HCT116 (cell line): ENCODE results near the gene ARHGEF10L.

Experiments
- EZH2 ChIP-seq: fragments of 200-600 bp; sonication (generic); IDR thresholded peaks from 2 replicates; pipeline ENCODE4 v1.6.1; 2017; ENCODE audit warnings: antibody characterized with exemption, mixed run types
- POLR2A ChIP-seq: IDR thresholded peaks from 2 replicates; pipeline ENCODE4 v1.7.0; 2011; ENCODE audit warnings: borderline replicate concordance; ENCODE audit not compliant: insufficient read depth, insufficient read length; ENCODE audit errors: extremely low read depth
- POLR2AphosphoS5 ChIP-seq: IDR thresholded peaks from 2 replicates; pipeline ENCODE4 v1.6.1; 2011; ENCODE audit warnings: mild to moderate bottlenecking, low read depth, low read length, moderate library complexity
- SRF ChIP-seq: IDR thresholded peaks from 2 replicates; pipeline ENCODE4 v1.6.1; 2012; ENCODE audit warnings: low read depth
- TF ChIP-seq, protein P1 (sequence below): IDR thresholded peaks from 2 replicates; pipeline ENCODE4 v1.6.1; 2012; ENCODE audit warnings: low read depth
- TF ChIP-seq, protein P2 (sequence below), 3 experiments: fragments of 200-600 bp in 1 of 3; sonication (generic) in 1 of 3; IDR thresholded peaks in 2 of 3; conservative IDR thresholded peaks in 1 of 3; 2 replicates each; pipeline ENCODE4 v1.5.1; 2012 to 2017; ENCODE audit warnings: low read depth in 2 of 3, low read length in 2 of 3, antibody characterized with exemption in 1 of 3, borderline replicate concordance in 1 of 3, control low read depth in 1 of 3, mild to moderate bottlenecking in 1 of 3, mixed read lengths in 1 of 3, mixed run types in 1 of 3, moderate library complexity in 1 of 3; ENCODE audit not compliant: insufficient read depth in 1 of 3
- TF ChIP-seq, protein P3 (sequence below): IDR thresholded peaks from 2 replicates; pipeline ENCODE4 v1.6.1; 2012

DNA sequence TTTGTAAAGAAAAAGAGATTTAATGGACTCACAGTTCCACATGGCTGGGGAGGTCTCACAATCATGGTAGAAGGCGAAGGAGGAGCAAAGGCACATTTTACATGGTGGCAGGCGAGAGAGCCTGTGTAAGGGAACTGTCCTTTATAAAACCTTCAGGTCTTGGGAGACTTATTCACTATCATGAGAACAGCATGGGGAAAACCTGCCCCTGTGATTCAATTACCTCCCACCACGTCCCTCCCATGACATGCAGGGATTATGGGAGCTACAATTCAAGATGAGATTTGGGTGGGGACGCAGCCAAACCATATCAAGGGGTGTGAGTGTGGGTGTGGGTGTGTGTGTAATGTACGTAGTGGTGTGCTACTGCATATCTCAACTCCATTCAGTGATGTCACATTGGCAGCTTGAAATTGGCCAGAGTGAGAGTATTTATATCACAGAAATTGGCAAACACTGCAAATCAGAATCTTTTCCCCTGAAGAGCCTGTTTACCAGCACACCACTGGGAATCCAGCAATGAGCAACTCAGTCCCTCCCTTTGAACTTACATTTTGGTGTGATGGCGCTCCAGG, 5.4 kb downstream of the ARHGEF10L start:
- TF ChIP-seq, protein P1, sequence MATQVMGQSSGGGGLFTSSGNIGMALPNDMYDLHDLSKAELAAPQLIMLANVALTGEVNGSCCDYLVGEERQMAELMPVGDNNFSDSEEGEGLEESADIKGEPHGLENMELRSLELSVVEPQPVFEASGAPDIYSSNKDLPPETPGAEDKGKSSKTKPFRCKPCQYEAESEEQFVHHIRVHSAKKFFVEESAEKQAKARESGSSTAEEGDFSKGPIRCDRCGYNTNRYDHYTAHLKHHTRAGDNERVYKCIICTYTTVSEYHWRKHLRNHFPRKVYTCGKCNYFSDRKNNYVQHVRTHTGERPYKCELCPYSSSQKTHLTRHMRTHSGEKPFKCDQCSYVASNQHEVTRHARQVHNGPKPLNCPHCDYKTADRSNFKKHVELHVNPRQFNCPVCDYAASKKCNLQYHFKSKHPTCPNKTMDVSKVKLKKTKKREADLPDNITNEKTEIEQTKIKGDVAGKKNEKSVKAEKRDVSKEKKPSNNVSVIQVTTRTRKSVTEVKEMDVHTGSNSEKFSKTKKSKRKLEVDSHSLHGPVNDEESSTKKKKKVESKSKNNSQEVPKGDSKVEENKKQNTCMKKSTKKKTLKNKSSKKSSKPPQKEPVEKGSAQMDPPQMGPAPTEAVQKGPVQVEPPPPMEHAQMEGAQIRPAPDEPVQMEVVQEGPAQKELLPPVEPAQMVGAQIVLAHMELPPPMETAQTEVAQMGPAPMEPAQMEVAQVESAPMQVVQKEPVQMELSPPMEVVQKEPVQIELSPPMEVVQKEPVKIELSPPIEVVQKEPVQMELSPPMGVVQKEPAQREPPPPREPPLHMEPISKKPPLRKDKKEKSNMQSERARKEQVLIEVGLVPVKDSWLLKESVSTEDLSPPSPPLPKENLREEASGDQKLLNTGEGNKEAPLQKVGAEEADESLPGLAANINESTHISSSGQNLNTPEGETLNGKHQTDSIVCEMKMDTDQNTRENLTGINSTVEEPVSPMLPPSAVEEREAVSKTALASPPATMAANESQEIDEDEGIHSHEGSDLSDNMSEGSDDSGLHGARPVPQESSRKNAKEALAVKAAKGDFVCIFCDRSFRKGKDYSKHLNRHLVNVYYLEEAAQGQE, result no peak
- no peak for TF ChIP-seq POLR2A
- TF ChIP-seq, protein P2, sequence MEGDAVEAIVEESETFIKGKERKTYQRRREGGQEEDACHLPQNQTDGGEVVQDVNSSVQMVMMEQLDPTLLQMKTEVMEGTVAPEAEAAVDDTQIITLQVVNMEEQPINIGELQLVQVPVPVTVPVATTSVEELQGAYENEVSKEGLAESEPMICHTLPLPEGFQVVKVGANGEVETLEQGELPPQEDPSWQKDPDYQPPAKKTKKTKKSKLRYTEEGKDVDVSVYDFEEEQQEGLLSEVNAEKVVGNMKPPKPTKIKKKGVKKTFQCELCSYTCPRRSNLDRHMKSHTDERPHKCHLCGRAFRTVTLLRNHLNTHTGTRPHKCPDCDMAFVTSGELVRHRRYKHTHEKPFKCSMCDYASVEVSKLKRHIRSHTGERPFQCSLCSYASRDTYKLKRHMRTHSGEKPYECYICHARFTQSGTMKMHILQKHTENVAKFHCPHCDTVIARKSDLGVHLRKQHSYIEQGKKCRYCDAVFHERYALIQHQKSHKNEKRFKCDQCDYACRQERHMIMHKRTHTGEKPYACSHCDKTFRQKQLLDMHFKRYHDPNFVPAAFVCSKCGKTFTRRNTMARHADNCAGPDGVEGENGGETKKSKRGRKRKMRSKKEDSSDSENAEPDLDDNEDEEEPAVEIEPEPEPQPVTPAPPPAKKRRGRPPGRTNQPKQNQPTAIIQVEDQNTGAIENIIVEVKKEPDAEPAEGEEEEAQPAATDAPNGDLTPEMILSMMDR (IDR thresholded peaks at IDR 0.05 in 2 of 3, conservative IDR thresholded peaks at IDR 0.05 in 1 of 3; ENCODE audit: borderline replicate concordance in 1 of 3, insufficient read depth in 1 of 3, low read depth in 2 of 3, low read length in 2 of 3), result no peak
- TF ChIP-seq, protein P3, sequence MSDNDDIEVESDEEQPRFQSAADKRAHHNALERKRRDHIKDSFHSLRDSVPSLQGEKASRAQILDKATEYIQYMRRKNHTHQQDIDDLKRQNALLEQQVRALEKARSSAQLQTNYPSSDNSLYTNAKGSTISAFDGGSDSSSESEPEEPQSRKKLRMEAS, result no peak
- no peak for TF ChIP-seq SRF
- no peak for TF ChIP-seq EZH2
- no peak for TF ChIP-seq POLR2AphosphoS5
